ENCODE data around the gene CDC42BPB. TPM values are rescaled to one million over a fixed set of nuclear protein-coding genes. Genes with fewer than 3 reads are reported as not detected.

CDC42BPB gene, protein sequence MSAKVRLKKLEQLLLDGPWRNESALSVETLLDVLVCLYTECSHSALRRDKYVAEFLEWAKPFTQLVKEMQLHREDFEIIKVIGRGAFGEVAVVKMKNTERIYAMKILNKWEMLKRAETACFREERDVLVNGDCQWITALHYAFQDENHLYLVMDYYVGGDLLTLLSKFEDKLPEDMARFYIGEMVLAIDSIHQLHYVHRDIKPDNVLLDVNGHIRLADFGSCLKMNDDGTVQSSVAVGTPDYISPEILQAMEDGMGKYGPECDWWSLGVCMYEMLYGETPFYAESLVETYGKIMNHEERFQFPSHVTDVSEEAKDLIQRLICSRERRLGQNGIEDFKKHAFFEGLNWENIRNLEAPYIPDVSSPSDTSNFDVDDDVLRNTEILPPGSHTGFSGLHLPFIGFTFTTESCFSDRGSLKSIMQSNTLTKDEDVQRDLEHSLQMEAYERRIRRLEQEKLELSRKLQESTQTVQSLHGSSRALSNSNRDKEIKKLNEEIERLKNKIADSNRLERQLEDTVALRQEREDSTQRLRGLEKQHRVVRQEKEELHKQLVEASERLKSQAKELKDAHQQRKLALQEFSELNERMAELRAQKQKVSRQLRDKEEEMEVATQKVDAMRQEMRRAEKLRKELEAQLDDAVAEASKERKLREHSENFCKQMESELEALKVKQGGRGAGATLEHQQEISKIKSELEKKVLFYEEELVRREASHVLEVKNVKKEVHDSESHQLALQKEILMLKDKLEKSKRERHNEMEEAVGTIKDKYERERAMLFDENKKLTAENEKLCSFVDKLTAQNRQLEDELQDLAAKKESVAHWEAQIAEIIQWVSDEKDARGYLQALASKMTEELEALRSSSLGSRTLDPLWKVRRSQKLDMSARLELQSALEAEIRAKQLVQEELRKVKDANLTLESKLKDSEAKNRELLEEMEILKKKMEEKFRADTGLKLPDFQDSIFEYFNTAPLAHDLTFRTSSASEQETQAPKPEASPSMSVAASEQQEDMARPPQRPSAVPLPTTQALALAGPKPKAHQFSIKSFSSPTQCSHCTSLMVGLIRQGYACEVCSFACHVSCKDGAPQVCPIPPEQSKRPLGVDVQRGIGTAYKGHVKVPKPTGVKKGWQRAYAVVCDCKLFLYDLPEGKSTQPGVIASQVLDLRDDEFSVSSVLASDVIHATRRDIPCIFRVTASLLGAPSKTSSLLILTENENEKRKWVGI (N-terminal part only)
- total RNA-seq, result 99.9 and 118 TPM in 2 replicates

- H3K4me2 ChIP-seq (ENCODE audit: insufficient read depth, low read length), result peak within 1 kb of the TSS; percentile 92
- peaks cover 26% of the 10 kb centered on the region for H4K20me1 ChIP-seq (ENCODE audit: insufficient read depth, low read length)
- H3K27ac ChIP-seq (ENCODE audit: low read depth, low read length), result peak within 1 kb of the TSS; percentile 81
- peak; percentile 100 for DNase-seq (ENCODE audit: insufficient read length, low spot score, missing footprints)
- H3K4me3 ChIP-seq (ENCODE audit: insufficient read depth, low read length), result peak within 1 kb of the TSS; percentile 94
- H3K79me2 ChIP-seq (ENCODE audit: insufficient read depth, low read length), result peaks cover 61% of the 10 kb centered on the region
- TF ChIP-seq, protein P1, sequence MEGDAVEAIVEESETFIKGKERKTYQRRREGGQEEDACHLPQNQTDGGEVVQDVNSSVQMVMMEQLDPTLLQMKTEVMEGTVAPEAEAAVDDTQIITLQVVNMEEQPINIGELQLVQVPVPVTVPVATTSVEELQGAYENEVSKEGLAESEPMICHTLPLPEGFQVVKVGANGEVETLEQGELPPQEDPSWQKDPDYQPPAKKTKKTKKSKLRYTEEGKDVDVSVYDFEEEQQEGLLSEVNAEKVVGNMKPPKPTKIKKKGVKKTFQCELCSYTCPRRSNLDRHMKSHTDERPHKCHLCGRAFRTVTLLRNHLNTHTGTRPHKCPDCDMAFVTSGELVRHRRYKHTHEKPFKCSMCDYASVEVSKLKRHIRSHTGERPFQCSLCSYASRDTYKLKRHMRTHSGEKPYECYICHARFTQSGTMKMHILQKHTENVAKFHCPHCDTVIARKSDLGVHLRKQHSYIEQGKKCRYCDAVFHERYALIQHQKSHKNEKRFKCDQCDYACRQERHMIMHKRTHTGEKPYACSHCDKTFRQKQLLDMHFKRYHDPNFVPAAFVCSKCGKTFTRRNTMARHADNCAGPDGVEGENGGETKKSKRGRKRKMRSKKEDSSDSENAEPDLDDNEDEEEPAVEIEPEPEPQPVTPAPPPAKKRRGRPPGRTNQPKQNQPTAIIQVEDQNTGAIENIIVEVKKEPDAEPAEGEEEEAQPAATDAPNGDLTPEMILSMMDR (IDR thresholded peaks at IDR 0.05; ENCODE audit: extremely low read depth, low read depth, low read length), result no peak
- no peaks in the 10 kb centered on the region for H3K9me3 ChIP-seq (ENCODE audit: low read depth, low read length)
- H3K4me1 ChIP-seq (ENCODE audit: insufficient read depth, low read length), result peaks cover 22% of the 10 kb centered on the region
- no peaks in the 10 kb centered on the region for H3K27me3 ChIP-seq (ENCODE audit: insufficient read depth, low read length)
- H2AFZ ChIP-seq (ENCODE audit: low read length), result peak within 1 kb of the TSS; percentile 83
- peaks cover 1% of the 10 kb centered on the region for H3K36me3 ChIP-seq (ENCODE audit: insufficient read depth, low read length)
Observed at GRCh38 chr14:103057372-103058163, at the start of gene CDC42BPB. Gene CDC42BPB, minus strand, starts transcription at chr14:103057549. Its CDS starts 376 bp downstream, at chr14:103057173.

GRCh38 chr14:103105580-103106150, 48.3 kb upstream of the CDC42BPB start:
- Histone ChIP-seq H3K4me3 (ENCODE audit: insufficient read depth, low read length) (no peak overlapping the region), H3K4me2 (ENCODE audit: insufficient read depth, low read length) (no peak overlapping the region), H3K27ac (ENCODE audit: low read depth, low read length) (no peak overlapping the region), H3K36me3 (ENCODE audit: insufficient read depth, low read length) (no peaks in the 10 kb centered on the region), H3K27me3 (ENCODE audit: insufficient read depth, low read length) (peaks cover 28% of the 10 kb centered on the region), H3K4me1 (ENCODE audit: insufficient read depth, low read length) (peaks cover 14% of the 10 kb centered on the region), H2AFZ (ENCODE audit: low read length) (no peak overlapping the region), H3K79me2 (ENCODE audit: insufficient read depth, low read length) (no peaks in the 10 kb centered on the region), H3K9me3 (ENCODE audit: low read depth, low read length) (no peaks in the 10 kb centered on the region), H4K20me1 (ENCODE audit: insufficient read depth, low read length) (no peaks in the 10 kb centered on the region)
- TF ChIP-seq, protein P1 (IDR thresholded peaks at IDR 0.05; ENCODE audit: extremely low read depth, low read depth, low read length), result no peak
- DNase-seq (ENCODE audit: insufficient read length, low spot score, missing footprints), result no peak

GRCh38 chr14:103104654-103105452, 47.5 kb upstream of the CDC42BPB start:
- TF ChIP-seq, protein P1 (IDR thresholded peaks at IDR 0.05; ENCODE audit: extremely low read depth, low read depth, low read length), result peak; percentile 84
- Histone ChIP-seq H3K4me3 (ENCODE audit: insufficient read depth, low read length) (no peak overlapping the region), H4K20me1 (ENCODE audit: insufficient read depth, low read length) (no peaks in the 10 kb centered on the region), H3K4me2 (ENCODE audit: insufficient read depth, low read length) (no peak overlapping the region), H3K4me1 (ENCODE audit: insufficient read depth, low read length) (peaks cover 6% of the 10 kb centered on the region), H2AFZ (ENCODE audit: low read length) (no peak overlapping the region), H3K27ac (ENCODE audit: low read depth, low read length) (no peak overlapping the region), H3K27me3 (ENCODE audit: insufficient read depth, low read length) (peaks cover 28% of the 10 kb centered on the region), H3K79me2 (ENCODE audit: insufficient read depth, low read length) (no peaks in the 10 kb centered on the region), H3K9me3 (ENCODE audit: low read depth, low read length) (no peaks in the 10 kb centered on the region), H3K36me3 (ENCODE audit: insufficient read depth, low read length) (no peaks in the 10 kb centered on the region)
- DNase-seq (ENCODE audit: insufficient read length, low spot score, missing footprints), result peak; percentile 98
